GM06990 (cell line): ENCODE data around the gene TBX6.
A peak's percentile ranks its signal among the peaks of the same experiment; 100 is the strongest.

Source experiments
- DNase-seq: peaks from one replicate; pipeline ENCODE4 v3.0.0-alpha.2; 2011; ENCODE audit not compliant: insufficient read length; ENCODE audit errors: extremely low read depth
- H3K27me3 ChIP-seq: replicated peaks from 2 replicates; pipeline ENCODE4 v1.6.0; 2011; ENCODE audit warnings: low read length; ENCODE audit not compliant: control insufficient read depth, insufficient read depth
- H3K36me3 ChIP-seq: 2 replicates; pipeline ENCODE4 v1.5.1; 2011; ENCODE audit warnings: low read length; ENCODE audit not compliant: control insufficient read depth, insufficient read depth
- H3K4me3 ChIP-seq: replicated peaks from 2 replicates; pipeline ENCODE4 v1.5.1; 2011; ENCODE audit warnings: low read depth, mild to moderate bottlenecking, control low read depth, low read length
- TF ChIP-seq, protein P1 (sequence below): IDR thresholded peaks from 2 replicates; pipeline ENCODE4 v1.5.1; 2011; ENCODE audit warnings: low read length, control low read depth, mild to moderate bottlenecking, inconsistent platforms; ENCODE audit not compliant: insufficient read depth, poor library complexity, severe bottlenecking

TBX6 gene

GRCh38 chr16:30095166-30096078, 3.7 kb upstream of the TBX6 start:
- DNase-seq = no peak
- TF ChIP-seq, protein P1, sequence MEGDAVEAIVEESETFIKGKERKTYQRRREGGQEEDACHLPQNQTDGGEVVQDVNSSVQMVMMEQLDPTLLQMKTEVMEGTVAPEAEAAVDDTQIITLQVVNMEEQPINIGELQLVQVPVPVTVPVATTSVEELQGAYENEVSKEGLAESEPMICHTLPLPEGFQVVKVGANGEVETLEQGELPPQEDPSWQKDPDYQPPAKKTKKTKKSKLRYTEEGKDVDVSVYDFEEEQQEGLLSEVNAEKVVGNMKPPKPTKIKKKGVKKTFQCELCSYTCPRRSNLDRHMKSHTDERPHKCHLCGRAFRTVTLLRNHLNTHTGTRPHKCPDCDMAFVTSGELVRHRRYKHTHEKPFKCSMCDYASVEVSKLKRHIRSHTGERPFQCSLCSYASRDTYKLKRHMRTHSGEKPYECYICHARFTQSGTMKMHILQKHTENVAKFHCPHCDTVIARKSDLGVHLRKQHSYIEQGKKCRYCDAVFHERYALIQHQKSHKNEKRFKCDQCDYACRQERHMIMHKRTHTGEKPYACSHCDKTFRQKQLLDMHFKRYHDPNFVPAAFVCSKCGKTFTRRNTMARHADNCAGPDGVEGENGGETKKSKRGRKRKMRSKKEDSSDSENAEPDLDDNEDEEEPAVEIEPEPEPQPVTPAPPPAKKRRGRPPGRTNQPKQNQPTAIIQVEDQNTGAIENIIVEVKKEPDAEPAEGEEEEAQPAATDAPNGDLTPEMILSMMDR = no peak
- Histone ChIP-seq H3K36me3 (peaks cover 1% of the 10 kb centered on the region; the same call in 1 of the 2 replicates), H3K27me3 (no peaks in the 10 kb centered on the region), H3K4me3 (peak overlapping the region; percentile 74)

- Histone ChIP-seq H3K4me3 (peak overlapping the region; percentile 74), H3K36me3 (peaks cover 1% of the 10 kb centered on the region; the same call in 1 of the 2 replicates), H3K27me3 (no peaks in the 10 kb centered on the region)
- TF ChIP-seq, protein P1 = no peak
- no peak for DNase-seq
Observed at GRCh38 chr16:30094541-30095165, 2.9 kb upstream of the TBX6 start.

DNA sequence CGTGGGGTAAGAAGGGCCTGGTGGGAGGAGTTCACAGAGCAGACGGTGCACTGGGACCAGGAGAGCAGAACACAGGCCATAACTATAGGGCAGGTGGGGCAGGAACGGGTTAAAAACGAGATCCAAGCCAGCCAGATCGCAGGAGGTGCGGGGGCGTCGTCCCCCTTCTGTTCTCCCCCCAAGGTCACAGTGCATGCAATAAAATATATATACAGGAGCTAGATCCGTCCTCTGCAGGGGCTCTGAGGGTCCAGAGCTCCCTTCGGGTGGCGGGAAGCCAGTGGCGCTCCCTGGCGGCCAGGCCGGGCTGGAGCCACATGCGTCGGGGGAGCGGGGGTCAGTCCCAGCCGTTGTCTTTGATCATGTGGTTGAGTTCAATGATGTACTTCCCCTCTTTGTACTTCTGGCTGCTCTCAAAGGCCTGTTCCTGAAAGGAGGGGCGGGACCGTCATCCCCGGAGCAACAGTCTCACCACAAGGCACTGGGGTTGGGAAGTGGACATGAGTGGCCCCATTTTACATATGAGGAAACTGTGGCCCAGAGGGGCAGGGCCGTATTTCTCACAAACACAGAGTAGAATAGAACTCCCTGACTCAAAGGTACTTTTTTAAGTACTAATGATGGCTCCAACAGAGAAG, 768 bp upstream of the TBX6 start:
- no peaks in the 10 kb centered on the region for H3K27me3 ChIP-seq
- DNase-seq = peak; percentile 93

GRCh38 chr16:30090610-30091331, 953 bp downstream of the TBX6 start:
- TF ChIP-seq, protein P1 = no peak
- Histone ChIP-seq H3K27me3 (no peaks in the 10 kb centered on the region), H3K4me3 (no peak overlapping the region)

More for the DNA sequence above, 768 bp upstream of the TBX6 start:
- Histone ChIP-seq H3K4me3 (peak overlapping the region; percentile 59), H3K36me3 (peaks cover 1% of the 10 kb centered on the region; the same call in 1 of the 2 replicates)
- TF ChIP-seq, protein P1 = peak; percentile 97

GRCh38 chr16:30088832-30089624, 2.7 kb downstream of the TBX6 start:
- Histone ChIP-seq H3K4me3 (no peak overlapping the region), H3K36me3 (peaks cover 14% of the 10 kb centered on the region), H3K27me3 (no peaks in the 10 kb centered on the region)
- DNase-seq = no peak
- TF ChIP-seq, protein P1 = no peak

More at GRCh38 chr16:30090610-30091331, 953 bp downstream of the TBX6 start:
- H3K36me3 ChIP-seq = peaks cover 5% of the 10 kb centered on the region
- DNase-seq = no peak
